Measurements from ENCODE around the gene DTNB. TPM values are rescaled to one million over a fixed set of nuclear protein-coding genes. Genes with fewer than 3 reads are reported as not detected.
"Not testable (repeated sequence)": the region's sequence is repeated elsewhere in the genome, so short reads cannot be mapped to it uniquely, and the experiment has no call there.

Gene DTNB
- total RNA-seq, 1 donor from 2014 or later, result 28.9 TPM

GRCh38 chr2:25417715-25418369, 255.5 kb downstream of the DTNB start:
- DNase-seq (ENCODE audit: low spot score), result no peak
- H3K36me3 Mint-ChIP-seq (ENCODE audit: low read depth), result peaks cover 9% of the 10 kb centered on the region
- no peak overlapping the region for H3K4me3 Mint-ChIP-seq
- peaks cover 8% of the 10 kb centered on the region for H3K9me3 Mint-ChIP-seq
- no peak overlapping the region for H3K27ac Mint-ChIP-seq
- no peaks in the 10 kb centered on the region for H3K27me3 Mint-ChIP-seq (ENCODE audit: insufficient read depth)
- H3K4me1 Mint-ChIP-seq (ENCODE audit: low read depth), result peaks cover 19% of the 10 kb centered on the region
- intact Hi-C loops (cut with micrococcal nuclease), result no loop called here

GRCh38 chr2:25416674-25417073, 256.7 kb downstream of the DTNB start:
- Mint-ChIP-seq H3K36me3 (ENCODE audit: low read depth) (peaks cover 9% of the 10 kb centered on the region), H3K9me3 (peaks cover 8% of the 10 kb centered on the region), H3K4me3 (no peak overlapping the region), H3K4me1 (ENCODE audit: low read depth) (peaks cover 19% of the 10 kb centered on the region), H3K27me3 (ENCODE audit: insufficient read depth) (no peaks in the 10 kb centered on the region), H3K27ac (no peak overlapping the region)
- no peak for DNase-seq (ENCODE audit: low spot score)
- intact Hi-C loops (cut with micrococcal nuclease), result no loop called here

GRCh38 chr2:25414781-25415180, 258.6 kb downstream of the DTNB start:
- DNase-seq (ENCODE audit: low spot score), result no peak
- no peak overlapping the region for H3K27ac Mint-ChIP-seq
- H3K27me3 Mint-ChIP-seq (ENCODE audit: insufficient read depth), result no peaks in the 10 kb centered on the region
- H3K4me1 Mint-ChIP-seq (ENCODE audit: low read depth), result peaks cover 16% of the 10 kb centered on the region
- peaks cover 9% of the 10 kb centered on the region for H3K36me3 Mint-ChIP-seq (ENCODE audit: low read depth)
- no peak overlapping the region for H3K4me3 Mint-ChIP-seq
- intact Hi-C loops (cut with micrococcal nuclease), result no loop called here
- H3K9me3 Mint-ChIP-seq, result peaks cover 8% of the 10 kb centered on the region

- H3K27ac Mint-ChIP-seq; DNase-seq (ENCODE audit: low spot score); H3K9me3 Mint-ChIP-seq; H3K4me3 Mint-ChIP-seq; intact Hi-C loops (cut with micrococcal nuclease); H3K36me3 Mint-ChIP-seq (ENCODE audit: low read depth); H3K27me3 Mint-ChIP-seq (ENCODE audit: insufficient read depth): not testable (repeated sequence)
- peaks cover 17% of the 10 kb centered on the region for H3K4me1 Mint-ChIP-seq (ENCODE audit: low read depth)
Measured at GRCh38 chr2:25413409-25413808, 260.0 kb downstream of the DTNB start.

GRCh38 chr2:25411753-25412152, 261.6 kb downstream of the DTNB start:
- Mint-ChIP-seq H3K4me3 (no peak overlapping the region), H3K27ac (no peak overlapping the region), H3K4me1 (ENCODE audit: low read depth) (peaks cover 10% of the 10 kb centered on the region), H3K9me3 (no peaks in the 10 kb centered on the region), H3K36me3 (ENCODE audit: low read depth) (peaks cover 2% of the 10 kb centered on the region), H3K27me3 (ENCODE audit: insufficient read depth) (peaks cover 4% of the 10 kb centered on the region)
- intact Hi-C loops (cut with micrococcal nuclease), result no loop called here
- DNase-seq (ENCODE audit: low spot score), result no peak

GRCh38 chr2:25411281-25411680, 262.1 kb downstream of the DTNB start:
- Mint-ChIP-seq H3K36me3 (ENCODE audit: low read depth) (no peaks in the 10 kb centered on the region), H3K4me3 (no peak overlapping the region), H3K27me3 (ENCODE audit: insufficient read depth) (peaks cover 4% of the 10 kb centered on the region), H3K27ac (no peak overlapping the region), H3K4me1 (ENCODE audit: low read depth) (peaks cover 10% of the 10 kb centered on the region), H3K9me3 (no peaks in the 10 kb centered on the region)
- no peak for DNase-seq (ENCODE audit: low spot score)
- intact Hi-C loops (cut with micrococcal nuclease), result no loop called here

- Mint-ChIP-seq H3K36me3 (ENCODE audit: low read depth) (peaks cover 1% of the 10 kb centered on the region), H3K4me3 (no peak overlapping the region), H3K9me3 (no peaks in the 10 kb centered on the region), H3K27me3 (ENCODE audit: insufficient read depth) (peaks cover 4% of the 10 kb centered on the region), H3K27ac (no peak overlapping the region), H3K4me1 (ENCODE audit: low read depth) (peaks cover 10% of the 10 kb centered on the region)
- DNase-seq (ENCODE audit: low spot score), result no peak
- intact Hi-C loops (cut with micrococcal nuclease), result no loop called here
Measured at GRCh38 chr2:25410370-25410769, 263.0 kb downstream of the DTNB start.

GRCh38 chr2:25409468-25409867, 263.9 kb downstream of the DTNB start:
- Mint-ChIP-seq H3K27me3 (ENCODE audit: insufficient read depth) (peaks cover 4% of the 10 kb centered on the region), H3K4me1 (ENCODE audit: low read depth) (peaks cover 10% of the 10 kb centered on the region), H3K36me3 (ENCODE audit: low read depth) (peaks cover 1% of the 10 kb centered on the region), H3K9me3 (no peaks in the 10 kb centered on the region), H3K4me3 (no peak overlapping the region), H3K27ac (no peak overlapping the region)
- intact Hi-C loops (cut with micrococcal nuclease), result no loop called here
- DNase-seq (ENCODE audit: low spot score), result no peak

- intact Hi-C loops (cut with micrococcal nuclease), result no loop called here
- Mint-ChIP-seq H3K4me3 (no peak overlapping the region), H3K36me3 (ENCODE audit: low read depth) (peaks cover 1% of the 10 kb centered on the region), H3K27me3 (ENCODE audit: insufficient read depth) (peaks cover 4% of the 10 kb centered on the region), H3K4me1 (ENCODE audit: low read depth) (peaks cover 12% of the 10 kb centered on the region), H3K27ac (no peak overlapping the region), H3K9me3 (no peaks in the 10 kb centered on the region)
- DNase-seq (ENCODE audit: low spot score), result no peak
Measured at GRCh38 chr2:25409044-25409443, 264.3 kb downstream of the DTNB start.

GRCh38 chr2:25405611-25406295, 267.6 kb downstream of the DTNB start:
- intact Hi-C loops (cut with micrococcal nuclease), result no loop called here
- DNase-seq (ENCODE audit: low spot score), result no peak
- Mint-ChIP-seq H3K27me3 (ENCODE audit: insufficient read depth) (peaks cover 4% of the 10 kb centered on the region), H3K27ac (no peak overlapping the region), H3K9me3 (no peaks in the 10 kb centered on the region), H3K4me1 (ENCODE audit: low read depth) (peaks cover 35% of the 10 kb centered on the region), H3K36me3 (ENCODE audit: low read depth) (peaks cover 1% of the 10 kb centered on the region), H3K4me3 (no peak overlapping the region)

- H3K36me3 Mint-ChIP-seq (ENCODE audit: low read depth); DNase-seq (ENCODE audit: low spot score); H3K27me3 Mint-ChIP-seq (ENCODE audit: insufficient read depth); H3K27ac Mint-ChIP-seq; intact Hi-C loops (cut with micrococcal nuclease); H3K9me3 Mint-ChIP-seq: not testable (repeated sequence)
- H3K4me3 Mint-ChIP-seq, result peak overlapping the region; percentile 26
- peaks cover 24% of the 10 kb centered on the region for H3K4me1 Mint-ChIP-seq (ENCODE audit: low read depth)
Measured at GRCh38 chr2:25403120-25403760, 270.1 kb downstream of the DTNB start.

- intact Hi-C loops (cut with micrococcal nuclease), result no loop called here
- no peaks in the 10 kb centered on the region for H3K9me3 Mint-ChIP-seq
- no peak for DNase-seq (ENCODE audit: low spot score)
- H3K27me3 Mint-ChIP-seq (ENCODE audit: insufficient read depth), result no peaks in the 10 kb centered on the region
- peaks cover 24% of the 10 kb centered on the region for H3K4me1 Mint-ChIP-seq (ENCODE audit: low read depth)
- H3K4me3 Mint-ChIP-seq, result peak overlapping the region; percentile 41
- H3K27ac Mint-ChIP-seq, result peak overlapping the region; percentile 45
- H3K36me3 Mint-ChIP-seq (ENCODE audit: low read depth), result peaks cover 1% of the 10 kb centered on the region
Measured at GRCh38 chr2:25402477-25402876, 270.9 kb downstream of the DTNB start.

GRCh38 chr2:25401307-25402026, 271.9 kb downstream of the DTNB start:
- no peak overlapping the region for H3K27ac Mint-ChIP-seq
- no peaks in the 10 kb centered on the region for H3K9me3 Mint-ChIP-seq
- no peaks in the 10 kb centered on the region for H3K27me3 Mint-ChIP-seq (ENCODE audit: insufficient read depth)
- no peak for DNase-seq (ENCODE audit: low spot score)
- peaks cover 24% of the 10 kb centered on the region for H3K4me1 Mint-ChIP-seq (ENCODE audit: low read depth)
- peaks cover 1% of the 10 kb centered on the region for H3K36me3 Mint-ChIP-seq (ENCODE audit: low read depth)
- no peak overlapping the region for H3K4me3 Mint-ChIP-seq
- intact Hi-C loops (cut with micrococcal nuclease), result no loop called here

All from activated T-helper 1 cell treated with anti-CD3 and anti-CD28 coated beads, Interleukin-12 subunit alpha, Interleukin-12 subunit beta, Interleukin-2, Interleukin-4 antibody, amounts not matched to agents 30 ng/mL and 10 ng/mL and 1 ng/mL, durations not matched to agents 14 hours and 24 hours and 36 hours (primary cell).